ENCODE measurements around the gene ACCSL.

DNA sequence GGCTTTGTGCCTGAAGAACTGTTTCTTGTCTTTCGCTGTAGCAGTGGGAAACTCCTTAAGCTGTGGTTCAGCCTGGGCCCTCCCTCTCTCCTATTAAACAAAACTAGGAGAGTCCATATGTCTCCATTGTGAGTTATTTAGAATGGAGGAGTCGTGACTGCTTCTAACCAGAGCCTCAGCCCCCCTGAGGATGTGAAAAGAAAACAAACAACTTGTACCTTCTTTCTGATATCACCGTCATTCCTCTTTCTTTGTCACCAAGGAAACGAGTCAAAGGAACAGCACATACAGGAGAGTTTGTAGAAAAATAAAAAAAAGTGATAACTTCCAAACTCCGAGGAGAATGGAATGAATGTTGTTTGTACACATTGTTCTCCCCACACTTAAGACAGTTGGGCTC is 36.1 kb downstream of the ACCSL start:
- TF ChIP-seq, protein P1, sequence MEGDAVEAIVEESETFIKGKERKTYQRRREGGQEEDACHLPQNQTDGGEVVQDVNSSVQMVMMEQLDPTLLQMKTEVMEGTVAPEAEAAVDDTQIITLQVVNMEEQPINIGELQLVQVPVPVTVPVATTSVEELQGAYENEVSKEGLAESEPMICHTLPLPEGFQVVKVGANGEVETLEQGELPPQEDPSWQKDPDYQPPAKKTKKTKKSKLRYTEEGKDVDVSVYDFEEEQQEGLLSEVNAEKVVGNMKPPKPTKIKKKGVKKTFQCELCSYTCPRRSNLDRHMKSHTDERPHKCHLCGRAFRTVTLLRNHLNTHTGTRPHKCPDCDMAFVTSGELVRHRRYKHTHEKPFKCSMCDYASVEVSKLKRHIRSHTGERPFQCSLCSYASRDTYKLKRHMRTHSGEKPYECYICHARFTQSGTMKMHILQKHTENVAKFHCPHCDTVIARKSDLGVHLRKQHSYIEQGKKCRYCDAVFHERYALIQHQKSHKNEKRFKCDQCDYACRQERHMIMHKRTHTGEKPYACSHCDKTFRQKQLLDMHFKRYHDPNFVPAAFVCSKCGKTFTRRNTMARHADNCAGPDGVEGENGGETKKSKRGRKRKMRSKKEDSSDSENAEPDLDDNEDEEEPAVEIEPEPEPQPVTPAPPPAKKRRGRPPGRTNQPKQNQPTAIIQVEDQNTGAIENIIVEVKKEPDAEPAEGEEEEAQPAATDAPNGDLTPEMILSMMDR (IDR thresholded peaks at IDR 0.05), result no peak
- no peak for TF ChIP-seq EZH2phosphoT487 (IDR thresholded peaks at IDR 0.05)

Measured in neural progenitor cell (in vitro differentiated cells).